ENCODE data around the gene IL36RN.

IL36RN gene

DNA sequence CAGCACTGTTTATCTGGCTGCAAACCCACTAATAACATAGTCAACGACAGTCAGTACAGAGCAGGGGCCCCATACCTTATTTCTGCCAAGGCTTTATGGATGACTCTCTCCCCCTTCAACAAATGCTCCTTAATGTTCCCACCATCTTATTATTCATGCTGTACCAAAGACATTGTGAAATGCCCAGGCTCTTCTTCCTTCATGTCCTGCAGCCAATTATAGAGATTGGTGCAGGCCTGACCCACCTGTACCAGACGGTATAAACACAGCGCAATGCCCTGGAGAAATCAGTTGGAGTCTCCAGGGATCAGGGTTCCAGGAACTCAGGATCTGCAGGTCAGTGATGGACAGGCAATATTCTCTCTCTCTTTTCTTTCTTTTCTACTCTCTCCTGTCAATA, 8.7 kb downstream of the IL36RN start, which contains the start of gene IL1F10:
TSS of gene IL1F10 (plus strand) at position 290 of the 400 bp plus-strand sequence. CDS start 4,769 bp downstream, outside the sequence.
- no peak within 1 kb of the TSS for H2AFZ ChIP-seq (ENCODE audit: low read depth, low read length)
- TF ChIP-seq EZH2 (IDR thresholded peaks at IDR 0.05; ENCODE audit: borderline replicate concordance, low read depth, low read length, severe bottlenecking) = no peak
- H3K9ac ChIP-seq (ENCODE audit: low read depth, low read length) = no peak within 1 kb of the TSS

GRCh38 chr2:113068249-113068648, 9.3 kb downstream of the IL36RN start:
- Histone ChIP-seq H3K27me3 (ENCODE audit: insufficient read depth, low read length, poor library complexity) (peaks cover 3% of the 10 kb centered on the region), H3K79me2 (ENCODE audit: insufficient read depth, low read length) (no peaks in the 10 kb centered on the region), H3K9ac (ENCODE audit: low read depth, low read length) (no peak overlapping the region), H2AFZ (ENCODE audit: low read depth, low read length) (no peak overlapping the region), H3K4me1 (ENCODE audit: insufficient read depth, low read length) (no peaks in the 10 kb centered on the region), H4K20me1 (ENCODE audit: insufficient read depth, low read length) (no peaks in the 10 kb centered on the region), H3K27ac (ENCODE audit: low read length) (no peak overlapping the region), H3K4me2 (ENCODE audit: insufficient read depth, low read length) (no peak overlapping the region), H3K9me3 (ENCODE audit: insufficient read depth, low read length, severe bottlenecking) (no peaks in the 10 kb centered on the region), H3K36me3 (ENCODE audit: insufficient read depth, low read length) (no peaks in the 10 kb centered on the region), H3K4me3 (ENCODE audit: low read depth in 1 of 2, low read length in 2 of 2) (no peak overlapping the region)
- DNase-seq (no peak), ATAC-seq (ENCODE audit: insufficient read depth, low read depth) (no peak)
- TF ChIP-seq EZH2 (IDR thresholded peaks at IDR 0.05; ENCODE audit: borderline replicate concordance, low read depth, low read length, severe bottlenecking) (no peak), CTCF (IDR thresholded peaks at IDR 0.05; ENCODE audit: borderline replicate concordance, extremely low read depth, low read length, poor library complexity, severe bottlenecking) (no peak)

More for the DNA sequence above, 8.7 kb downstream of the IL36RN start, which contains the start of gene IL1F10:
- Histone ChIP-seq H3K9me3 (ENCODE audit: insufficient read depth, low read length, severe bottlenecking) (no peaks in the 10 kb centered on the region), H3K4me1 (ENCODE audit: insufficient read depth, low read length) (no peaks in the 10 kb centered on the region), H3K79me2 (ENCODE audit: insufficient read depth, low read length) (no peaks in the 10 kb centered on the region), H3K36me3 (ENCODE audit: insufficient read depth, low read length) (no peaks in the 10 kb centered on the region), H3K4me2 (ENCODE audit: insufficient read depth, low read length) (no peak within 1 kb of the TSS), H4K20me1 (ENCODE audit: insufficient read depth, low read length) (no peaks in the 10 kb centered on the region), H3K27ac (ENCODE audit: low read length) (no peak within 1 kb of the TSS), H3K4me3 (ENCODE audit: low read depth in 1 of 2, low read length in 2 of 2) (no peak within 1 kb of the TSS), H3K27me3 (ENCODE audit: insufficient read depth, low read length, poor library complexity) (peaks cover 3% of the 10 kb centered on the region)
- no peak for DNase-seq
- no peak for ATAC-seq (ENCODE audit: insufficient read depth, low read depth)

DNA sequence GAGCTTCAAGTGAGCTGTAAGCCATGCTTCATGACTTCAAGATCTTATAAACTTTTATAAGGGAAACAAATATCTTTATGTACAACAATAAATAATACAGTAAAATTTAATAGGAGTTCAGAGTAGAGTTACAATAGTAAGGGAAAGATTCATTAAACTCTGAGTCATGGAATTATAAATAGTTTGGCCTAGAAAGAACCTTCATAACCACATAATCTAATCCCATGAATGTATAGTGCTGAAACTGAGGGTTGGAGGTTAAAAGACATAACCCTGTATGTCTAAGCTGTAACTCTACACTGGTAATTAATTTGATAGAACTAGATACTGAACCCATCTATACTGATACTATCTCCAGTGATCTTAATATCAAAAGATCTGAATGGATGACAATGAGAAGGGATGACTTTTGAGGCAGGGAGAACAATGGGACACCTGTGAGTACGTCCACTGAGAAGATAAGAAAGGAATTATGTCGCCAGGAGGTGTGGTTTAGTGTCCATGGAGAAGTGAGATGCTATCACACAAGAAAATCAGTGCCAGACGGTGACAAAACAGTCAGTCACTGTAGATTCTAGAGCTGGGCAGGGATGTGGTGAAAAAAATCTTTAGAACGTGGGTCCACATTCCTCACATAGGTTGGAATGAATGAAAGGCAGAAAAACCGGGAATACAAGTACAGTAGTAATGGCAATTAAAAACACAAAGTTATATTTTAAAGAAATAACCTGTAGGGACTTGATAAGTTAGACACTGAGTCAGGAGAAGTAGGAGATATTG, 9.9 kb downstream of the IL36RN start:
- H3K27ac ChIP-seq (ENCODE audit: low read length) = no peak overlapping the region
- TF ChIP-seq EZH2 (IDR thresholded peaks at IDR 0.05; ENCODE audit: borderline replicate concordance, low read depth, low read length, severe bottlenecking) (no peak), CTCF (IDR thresholded peaks at IDR 0.05; ENCODE audit: borderline replicate concordance, extremely low read depth, low read length, poor library complexity, severe bottlenecking) (no peak)
- ATAC-seq (ENCODE audit: insufficient read depth, low read depth) (no peak), DNase-seq (no peak)
- H3K79me2 ChIP-seq (ENCODE audit: insufficient read depth, low read length) = no peaks in the 10 kb centered on the region
- peaks cover 5% of the 10 kb centered on the region for H3K27me3 ChIP-seq (ENCODE audit: insufficient read depth, low read length, poor library complexity)
- no peak overlapping the region for H3K4me3 ChIP-seq (ENCODE audit: low read depth in 1 of 2, low read length in 2 of 2)
- H2AFZ ChIP-seq (ENCODE audit: low read depth, low read length) = no peak overlapping the region
- H4K20me1 ChIP-seq (ENCODE audit: insufficient read depth, low read length) = no peaks in the 10 kb centered on the region
- H3K9me3 ChIP-seq (ENCODE audit: insufficient read depth, low read length, severe bottlenecking) = no peaks in the 10 kb centered on the region
- no peaks in the 10 kb centered on the region for H3K36me3 ChIP-seq (ENCODE audit: insufficient read depth, low read length)
- no peak overlapping the region for H3K4me2 ChIP-seq (ENCODE audit: insufficient read depth, low read length)
- H3K9ac ChIP-seq (ENCODE audit: low read depth, low read length) = no peak overlapping the region
- H3K4me1 ChIP-seq (ENCODE audit: insufficient read depth, low read length) = no peaks in the 10 kb centered on the region
